GM08714 (cell line): ENCODE data around the gene CNTD1.

Experiments used
- H3K4me3 ChIP-seq: fragments of 200-500 bp; sonication (Bioruptor generic); 2 replicates; pipeline ENCODE4 v1.5.1; 2014; ENCODE audit warnings: mild to moderate bottlenecking, low read length, inconsistent platforms
- ZNF274 ChIP-seq: IDR thresholded peaks from 2 replicates; pipeline ENCODE4 v1.6.1; 2012; ENCODE audit warnings: mild to moderate bottlenecking, low read depth, low read length

The CNTD1 gene

DNA sequence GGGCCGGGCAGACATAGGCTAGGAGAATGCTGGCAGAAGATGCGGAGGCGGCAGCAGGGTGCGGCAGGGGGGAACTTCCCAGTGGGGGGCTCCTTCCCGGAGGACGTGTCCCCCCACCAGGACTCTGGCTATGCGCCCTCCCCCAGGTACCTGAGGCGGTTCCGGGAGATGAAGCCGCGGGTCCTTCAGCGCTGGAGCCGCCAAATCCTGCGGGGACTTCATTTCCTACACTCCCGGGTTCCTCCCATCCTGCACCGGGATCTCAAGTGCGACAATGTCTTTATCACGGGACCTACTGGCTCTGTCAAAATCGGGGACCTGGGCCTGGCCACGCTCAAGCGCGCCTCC is 14.9 kb upstream of the CNTD1 start:
- no peak for TF ChIP-seq ZNF274
- H3K4me3 ChIP-seq, result no peak overlapping the region

DNA sequence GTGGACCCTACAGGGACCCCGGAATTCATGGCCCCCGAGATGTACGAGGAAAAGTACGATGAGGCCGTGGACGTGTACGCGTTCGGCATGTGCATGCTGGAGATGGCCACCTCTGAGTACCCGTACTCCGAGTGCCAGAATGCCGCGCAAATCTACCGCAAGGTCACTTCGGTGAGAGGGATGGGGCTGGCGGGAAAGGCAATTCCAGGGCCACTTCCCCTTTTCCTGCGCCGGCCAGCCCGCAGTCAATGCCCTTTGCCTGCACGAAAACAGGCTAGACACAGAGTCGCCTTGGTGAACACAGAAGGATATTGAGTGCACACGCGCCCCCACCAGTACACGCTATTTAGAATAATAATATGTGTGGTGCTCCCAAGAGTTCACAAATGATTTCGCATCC is 14.3 kb upstream of the CNTD1 start:
- H3K4me3 ChIP-seq, result no peak overlapping the region
- no peak for TF ChIP-seq ZNF274

- H3K4me3 ChIP-seq, result no peak overlapping the region
- TF ChIP-seq ZNF274, result no peak
Measured at GRCh38 chr17:42784811-42785592, 13.7 kb upstream of the CNTD1 start.

GRCh38 chr17:42787266-42787665 is 11.4 kb upstream of the CNTD1 start:
- no peak overlapping the region for H3K4me3 ChIP-seq
- TF ChIP-seq ZNF274, result no peak

GRCh38 chr17:42791948-42792347 is 6.7 kb upstream of the CNTD1 start:
- TF ChIP-seq ZNF274, result no peak
- no peak overlapping the region for H3K4me3 ChIP-seq

DNA sequence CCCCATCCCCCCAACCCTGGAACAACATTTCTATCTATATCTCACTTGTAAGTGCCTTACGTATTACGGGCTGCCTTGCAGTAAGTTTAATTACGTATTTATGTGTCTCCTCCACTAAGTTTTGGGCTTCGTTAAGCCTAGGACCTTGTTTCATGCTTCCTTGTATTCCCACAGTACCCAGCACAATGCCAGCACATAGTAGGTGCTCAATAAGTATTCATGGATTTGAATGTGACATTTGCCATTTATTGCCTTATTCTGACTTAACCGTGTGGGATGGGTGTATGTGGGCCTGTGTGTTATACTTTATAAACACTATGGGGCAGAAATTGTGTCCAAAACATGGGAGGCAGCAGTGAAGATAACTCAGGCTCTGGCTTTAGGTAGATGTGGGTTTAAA is 6.1 kb upstream of the CNTD1 start:
- TF ChIP-seq ZNF274, result no peak
- H3K4me3 ChIP-seq, result no peak overlapping the region

GRCh38 chr17:42795061-42795460 is 3.6 kb upstream of the CNTD1 start:
- H3K4me3 ChIP-seq, result no peak overlapping the region
- TF ChIP-seq ZNF274, result no peak

DNA sequence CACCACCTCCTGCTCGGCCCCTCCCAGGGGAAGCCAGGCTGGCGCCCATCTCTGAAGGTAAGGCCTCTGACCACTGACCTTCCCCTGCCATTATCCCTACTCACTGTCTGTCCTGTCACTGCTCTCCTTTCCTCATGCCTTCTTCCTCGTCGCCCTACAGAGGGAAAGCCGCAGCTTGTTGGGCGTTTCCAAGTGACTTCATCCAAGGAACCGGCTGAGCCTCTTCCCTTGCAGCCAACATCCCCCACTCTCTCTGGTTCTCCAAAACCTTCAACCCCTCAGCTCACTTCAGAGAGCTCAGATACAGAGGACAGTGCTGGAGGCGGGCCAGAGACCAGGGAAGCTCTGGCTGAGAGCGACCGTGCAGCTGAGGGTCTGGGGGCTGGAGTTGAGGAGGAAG is 3.2 kb upstream of the CNTD1 start:
- H3K4me3 ChIP-seq, result no peak overlapping the region
- no peak for TF ChIP-seq ZNF274

- H3K4me3 ChIP-seq, result no peak overlapping the region
- no peak for TF ChIP-seq ZNF274
Measured at GRCh38 chr17:42796066-42796758, 2.4 kb upstream of the CNTD1 start.

DNA sequence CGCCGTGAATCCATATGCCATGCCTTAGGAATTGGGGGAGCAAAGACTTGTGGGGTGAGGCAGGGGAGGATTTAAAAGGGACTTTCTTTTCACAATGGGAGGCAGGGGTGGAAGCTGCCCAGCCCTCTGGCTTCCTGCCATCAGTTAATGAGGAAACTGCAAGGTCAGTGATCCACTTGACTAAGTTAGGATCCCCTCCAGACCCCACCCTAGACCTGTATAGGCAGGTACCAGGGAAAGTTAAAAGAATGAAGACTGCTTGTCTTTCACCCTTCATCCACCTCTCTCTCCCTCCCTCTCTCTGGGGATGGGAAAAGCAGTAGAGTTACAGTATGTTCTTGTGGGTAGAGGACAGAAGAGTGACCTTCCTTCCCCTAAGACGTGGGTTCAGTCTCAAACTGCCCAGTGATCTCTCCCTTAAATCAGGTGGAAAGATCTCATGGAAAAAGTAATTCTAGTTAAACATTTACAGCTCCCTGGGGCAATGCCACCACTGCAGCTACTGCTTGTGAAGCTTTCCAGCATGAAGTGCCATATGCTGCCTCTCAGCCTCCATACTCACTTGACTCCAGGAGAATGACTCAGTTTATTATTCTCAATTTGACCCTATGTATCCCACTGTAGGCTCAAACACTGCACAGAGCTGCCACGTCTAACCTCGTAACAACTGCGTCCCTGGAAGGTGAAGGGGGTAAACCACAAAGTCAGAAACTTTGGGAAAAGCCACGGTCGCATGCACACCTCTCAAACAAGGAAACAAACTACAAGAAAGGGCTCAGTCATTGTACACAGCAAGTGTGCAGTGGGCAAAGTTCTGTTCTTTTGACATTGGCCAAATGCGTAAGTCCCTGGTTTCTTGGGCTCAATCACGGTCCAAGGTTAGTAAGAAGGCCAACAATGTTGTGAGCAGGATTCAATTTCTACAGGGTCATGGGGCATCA is 1.3 kb upstream of the CNTD1 start:
- peak overlapping the region; percentile 88 for H3K4me3 ChIP-seq
- no peak for TF ChIP-seq ZNF274

- peak overlapping the region; percentile 88 for H3K4me3 ChIP-seq
- TF ChIP-seq ZNF274, result no peak
Measured at GRCh38 chr17:42798011-42798382, 664 bp upstream of the CNTD1 start.

GRCh38 chr17:42803074-42803883 is 4.6 kb downstream of the CNTD1 start:
- no peak overlapping the region for H3K4me3 ChIP-seq
- no peak for TF ChIP-seq ZNF274

GRCh38 chr17:42804918-42805367 is 6.3 kb downstream of the CNTD1 start:
- no peak overlapping the region for H3K4me3 ChIP-seq
- no peak for TF ChIP-seq ZNF274

GRCh38 chr17:42806249-42806648 is 7.6 kb downstream of the CNTD1 start:
- no peak for TF ChIP-seq ZNF274
- no peak overlapping the region for H3K4me3 ChIP-seq
